OCI-M2 (cell line): ENCODE measurements around the gene ARMC3.
A peak's percentile ranks its signal among the peaks of the same experiment; 100 is the strongest.
"Not testable (repeated sequence)": the region's sequence is repeated elsewhere in the genome, so short reads cannot be mapped to it uniquely, and the experiment has no call there.

Experiments
- DNase-seq: peaks from one replicate; lab custom pipeline; 2025; ENCODE audit not compliant: unreplicated experiment; lab: John Stamatoyannopoulos, UW

Gene ARMC3, protein sequence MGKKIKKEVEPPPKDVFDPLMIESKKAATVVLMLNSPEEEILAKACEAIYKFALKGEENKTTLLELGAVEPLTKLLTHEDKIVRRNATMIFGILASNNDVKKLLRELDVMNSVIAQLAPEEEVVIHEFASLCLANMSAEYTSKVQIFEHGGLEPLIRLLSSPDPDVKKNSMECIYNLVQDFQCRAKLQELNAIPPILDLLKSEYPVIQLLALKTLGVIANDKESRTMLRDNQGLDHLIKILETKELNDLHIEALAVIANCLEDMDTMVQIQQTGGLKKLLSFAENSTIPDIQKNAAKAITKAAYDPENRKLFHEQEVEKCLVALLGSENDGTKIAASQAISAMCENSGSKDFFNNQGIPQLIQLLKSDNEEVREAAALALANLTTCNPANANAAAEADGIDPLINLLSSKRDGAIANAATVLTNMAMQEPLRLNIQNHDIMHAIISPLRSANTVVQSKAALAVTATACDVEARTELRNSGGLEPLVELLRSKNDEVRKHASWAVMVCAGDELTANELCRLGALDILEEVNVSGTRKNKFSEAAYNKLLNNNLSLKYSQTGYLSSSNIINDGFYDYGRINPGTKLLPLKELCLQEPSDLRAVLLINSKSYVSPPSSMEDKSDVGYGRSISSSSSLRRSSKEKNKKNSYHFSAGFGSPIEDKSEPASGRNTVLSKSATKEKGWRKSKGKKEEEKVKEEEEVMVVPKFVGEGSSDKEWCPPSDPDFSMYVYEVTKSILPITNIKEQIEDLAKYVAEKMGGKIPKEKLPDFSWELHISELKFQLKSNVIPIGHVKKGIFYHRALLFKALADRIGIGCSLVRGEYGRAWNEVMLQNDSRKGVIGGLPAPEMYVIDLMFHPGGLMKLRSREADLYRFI

GRCh38 chr10:22927661-22928403 is at the start of gene ARMC3:
Gene ARMC3, plus strand, starts transcription at chr10:22928053. Its CDS starts 3,944 bp downstream, at chr10:22931997.
- peak; percentile 14 for DNase-seq

GRCh38 chr10:22891797-22892196 is 36.1 kb upstream of the ARMC3 start:
- no peak for DNase-seq

GRCh38 chr10:22893781-22894180 is 34.1 kb upstream of the ARMC3 start:
- DNase-seq: no peak

GRCh38 chr10:22894714-22895113 is 33.1 kb upstream of the ARMC3 start:
- DNase-seq: peak; percentile 35

- DNase-seq: no peak
These were observed 32.6 kb upstream of the ARMC3 start for GRCh38 chr10:22895252-22895651.

DNA sequence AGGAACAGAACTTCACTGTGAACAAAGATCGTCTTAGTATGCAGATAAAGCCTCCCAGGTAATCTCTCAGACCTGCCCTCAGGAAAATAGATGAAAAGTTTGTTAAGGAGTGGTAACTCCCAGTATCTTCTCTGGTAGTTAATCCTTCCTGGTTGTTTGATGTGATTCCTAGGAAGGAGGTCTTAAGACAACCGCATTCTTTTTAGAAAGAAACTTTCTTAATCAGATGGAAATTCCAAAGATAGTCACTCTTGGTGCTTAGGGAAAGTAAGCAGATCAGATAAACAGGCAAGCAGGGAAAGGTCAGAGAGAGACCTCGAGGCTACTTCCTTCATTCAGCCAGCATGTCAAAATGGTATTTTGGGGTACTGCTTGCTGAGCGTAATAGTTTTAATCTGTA is 30.5 kb upstream of the ARMC3 start:
- DNase-seq: no peak

DNA sequence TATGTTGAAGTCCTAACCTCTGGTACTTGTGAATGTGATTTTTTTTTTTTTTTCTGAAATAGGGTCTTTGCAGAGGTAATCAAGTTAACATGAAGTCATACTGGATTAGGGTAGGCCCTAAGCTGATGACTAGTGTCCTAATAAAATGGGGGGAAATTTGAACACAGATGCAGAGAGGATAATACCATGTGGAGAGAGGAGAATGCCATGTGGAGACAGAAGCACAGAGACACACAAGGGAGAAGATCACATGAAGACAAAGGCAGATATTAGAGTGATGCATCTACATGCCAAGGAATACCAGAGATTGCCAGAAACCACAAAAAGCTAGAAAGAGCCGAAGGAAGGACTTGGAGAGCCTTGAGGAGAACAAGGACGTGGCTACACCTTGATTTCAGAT is 28.5 kb upstream of the ARMC3 start:
- no peak for DNase-seq

GRCh38 chr10:22899775-22900174 is 28.1 kb upstream of the ARMC3 start:
- DNase-seq: no peak

- no peak for DNase-seq
These were observed 26.8 kb upstream of the ARMC3 start for GRCh38 chr10:22900841-22901601.

DNA sequence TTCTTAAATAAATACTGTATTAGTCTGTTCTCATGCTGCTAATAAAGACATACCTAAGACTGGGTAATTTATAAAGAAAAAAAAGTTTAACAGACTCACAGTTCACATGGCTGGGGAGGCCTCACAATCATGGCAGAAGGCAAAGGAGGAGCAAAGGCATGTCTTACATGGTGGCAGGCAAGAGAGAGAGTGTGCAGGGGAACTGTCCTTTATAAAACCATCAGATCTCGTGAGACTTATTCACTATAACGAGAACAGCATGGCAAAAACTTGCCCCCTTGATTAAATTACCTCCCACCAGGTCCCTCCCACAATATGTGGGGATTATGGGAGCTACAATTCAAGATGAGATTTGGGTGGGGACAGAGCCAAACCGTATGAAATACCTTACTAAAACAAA is 25.7 kb upstream of the ARMC3 start:
- not testable (repeated sequence) for DNase-seq

GRCh38 chr10:22903694-22904093 is 24.2 kb upstream of the ARMC3 start:
- DNase-seq: no peak

DNA sequence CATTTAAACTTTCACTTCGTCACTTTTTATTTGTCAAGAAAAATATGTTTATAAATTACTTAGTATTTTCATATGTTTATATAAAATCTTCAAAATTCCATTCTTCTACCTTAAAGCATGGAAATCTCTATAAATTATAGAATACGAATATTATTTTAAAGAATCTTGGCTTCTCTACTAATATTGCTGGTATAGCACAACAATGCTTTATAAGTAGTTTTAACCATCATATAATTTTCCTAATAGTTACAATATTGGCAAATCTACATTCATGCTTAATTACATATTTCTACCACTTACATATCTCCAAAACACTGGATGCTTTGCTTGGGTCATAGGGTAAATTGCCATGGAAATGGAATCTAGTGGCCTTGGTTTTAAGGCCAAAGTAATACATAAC is 21.1 kb upstream of the ARMC3 start:
- no peak for DNase-seq

DNA sequence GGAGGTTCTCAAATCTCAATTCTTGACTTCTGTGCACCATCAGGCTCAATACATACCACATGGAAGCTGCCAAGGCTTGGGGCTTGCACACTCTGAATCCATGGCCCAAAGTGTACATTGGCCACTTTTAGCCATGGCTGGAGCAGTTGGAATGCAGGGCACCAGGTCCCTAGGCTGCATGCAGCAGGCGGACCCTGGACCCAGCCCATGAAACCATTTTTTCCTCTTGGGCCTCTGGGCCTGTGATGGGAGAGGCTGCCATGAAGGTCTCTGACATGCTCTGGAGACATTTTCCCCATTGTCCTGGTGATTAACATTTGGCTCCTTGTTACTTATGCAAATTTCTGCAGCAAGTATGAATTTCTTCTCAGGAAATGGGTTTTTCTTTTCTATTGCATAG is 19.0 kb upstream of the ARMC3 start:
- no peak for DNase-seq

GRCh38 chr10:22909673-22910072 is 18.2 kb upstream of the ARMC3 start:
- DNase-seq: not testable (repeated sequence)

DNA sequence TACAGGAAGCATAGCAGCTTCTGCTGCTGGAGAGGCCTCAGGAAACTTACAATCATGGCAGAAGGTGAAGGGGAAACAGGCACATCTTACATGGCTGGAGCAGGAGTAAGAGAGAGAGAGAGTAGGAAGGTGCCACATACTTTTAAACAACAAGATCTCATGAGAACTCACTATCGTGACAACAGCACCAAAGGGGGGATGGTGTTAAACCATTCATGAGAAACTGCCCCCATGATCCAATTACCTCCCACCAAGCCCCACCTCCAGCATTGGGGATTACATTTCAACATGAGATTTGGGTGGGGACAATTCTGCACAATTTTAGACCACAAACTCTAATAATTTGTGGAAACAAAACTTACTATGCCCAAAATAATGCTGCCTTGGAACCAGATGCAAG is 16.8 kb upstream of the ARMC3 start:
- DNase-seq: no peak

DNA sequence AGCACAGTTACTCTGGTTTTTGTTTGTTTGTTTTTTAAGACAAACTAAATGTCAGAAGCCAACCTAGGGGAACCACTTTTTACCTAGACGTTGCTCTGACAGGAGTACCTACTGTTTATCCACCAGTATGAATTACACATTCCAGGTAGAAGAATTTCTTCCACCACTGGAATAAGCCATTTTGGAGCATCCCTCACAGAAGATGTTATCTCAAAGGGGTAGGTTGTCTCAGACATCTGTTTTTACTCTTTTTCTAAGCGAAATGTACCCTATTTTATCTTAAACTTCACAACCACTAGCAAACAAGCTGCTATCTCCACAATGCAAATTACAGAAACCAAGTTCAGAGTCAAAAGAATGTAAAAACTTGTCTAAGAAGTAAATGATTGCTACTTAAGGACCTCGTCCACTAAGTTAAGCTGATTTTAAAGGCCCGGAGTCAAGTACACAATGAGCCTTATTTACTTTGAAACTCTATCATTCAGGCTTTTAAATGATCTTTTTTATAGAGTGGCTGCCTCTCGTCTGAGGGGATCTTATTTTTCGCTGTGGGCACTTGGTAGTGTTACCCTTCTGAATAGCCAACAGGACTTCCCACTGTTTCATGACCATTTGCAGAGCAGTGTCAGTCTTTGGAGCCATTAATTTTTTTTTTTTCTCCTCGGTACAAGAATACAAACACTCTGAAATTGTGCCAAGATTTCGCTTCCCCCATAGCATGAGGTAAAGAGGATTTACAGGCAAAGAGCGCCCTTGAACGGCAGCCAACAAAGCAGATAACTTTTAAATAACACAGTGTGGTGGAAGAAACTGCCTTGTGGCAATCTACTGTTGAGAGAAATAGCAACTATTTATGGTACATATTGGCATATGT is 15.7 kb upstream of the ARMC3 start:
- no peak for DNase-seq

DNA sequence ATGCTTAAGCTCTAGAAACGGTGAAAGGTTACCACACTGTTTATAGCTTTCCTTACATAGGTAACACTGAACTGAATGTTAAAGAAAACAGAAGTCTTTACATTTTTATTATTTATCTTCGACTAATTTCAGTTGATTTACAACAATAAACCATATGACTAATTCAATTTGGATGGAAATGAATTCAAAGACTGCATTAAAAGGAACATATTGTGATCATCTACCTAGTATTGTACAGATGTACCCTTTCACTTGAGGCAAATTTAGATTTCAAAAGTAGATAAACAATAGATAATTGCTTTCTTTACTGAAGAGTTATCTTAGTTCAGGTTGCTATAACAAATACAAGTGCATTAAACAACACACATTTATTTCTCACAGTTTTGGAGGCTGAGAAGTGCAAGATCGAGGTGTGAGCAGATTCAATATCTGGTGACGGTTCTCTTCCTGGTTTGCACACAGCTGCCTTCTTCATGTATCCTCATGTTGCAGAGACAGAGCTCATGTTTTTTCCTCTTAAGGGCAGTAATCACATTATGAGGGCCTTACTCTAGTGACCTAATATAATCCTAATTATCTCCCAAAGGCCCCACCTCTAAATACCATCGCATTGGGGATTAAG is 15.0 kb upstream of the ARMC3 start:
- no peak for DNase-seq

- DNase-seq: no peak
These were observed 14.3 kb upstream of the ARMC3 start for GRCh38 chr10:22913474-22914092.

DNA sequence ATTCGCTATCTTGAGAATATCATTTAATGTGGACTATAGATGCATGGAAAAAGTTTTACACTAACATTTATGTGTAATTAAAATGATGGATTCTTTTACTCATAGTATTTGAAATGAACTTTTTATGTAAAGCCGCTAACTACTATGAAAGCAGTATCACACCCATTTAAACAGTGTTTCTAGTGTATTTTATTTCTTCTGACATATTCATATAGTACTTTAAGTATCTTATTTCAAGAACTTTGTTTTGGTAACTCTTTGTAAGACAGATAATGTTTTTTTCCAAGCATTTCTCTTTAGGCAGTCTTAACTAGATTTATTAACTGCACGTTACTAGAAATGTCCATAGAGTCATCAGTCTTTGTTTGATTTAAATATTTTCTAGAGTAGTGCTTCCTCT is 12.5 kb upstream of the ARMC3 start:
- no peak for DNase-seq
